Brain microvascular endothelial cell (primary cell): ENCODE results near the gene IGSF21.

Experiments used
- DNase-seq: peaks from one replicate; pipeline ENCODE4 v3.0.0-alpha.2; 2020
- H3K27ac ChIP-seq: fragments of 250-450 bp; sonication (Bioruptor Pico); 2 replicates; pipeline ENCODE4 v1.5.1; 2020; ENCODE audit warnings: mild to moderate bottlenecking, moderate library complexity
- H3K27me3 ChIP-seq: fragments of 250-450 bp; sonication (Bioruptor Pico); replicated peaks from 2 replicates; pipeline ENCODE4 v1.5.1; 2020; ENCODE audit warnings: mild to moderate bottlenecking
- H3K36me3 ChIP-seq: fragments of 250-450 bp; sonication (Bioruptor Pico); replicated peaks from 2 replicates; pipeline ENCODE4 v1.5.1; 2020; ENCODE audit warnings: mild to moderate bottlenecking
- H3K4me3 ChIP-seq: 2 replicates; pipeline ENCODE4 v1.5.1; 2011; ENCODE audit warnings: low read depth, mild to moderate bottlenecking, control low read depth, low read length, moderate library complexity
- CTCF ChIP-seq: IDR thresholded peaks from 2 replicates; pipeline ENCODE4 v1.5.1; 2011; ENCODE audit warnings: low read depth, mild to moderate bottlenecking, moderate library complexity, low read length, control low read depth, inconsistent platforms; ENCODE audit errors: missing control alignments
- in situ Hi-C: cut with HindIII; loops from 2 replicates; pipeline ENCODE4 v1.10.0; 2017; ENCODE audit warnings: low sequenced_read_pairs, low pct_ligation_motif_present

IGSF21 gene

GRCh38 chr1:18132022-18132710 is 24.6 kb downstream of the IGSF21 start:
- in situ Hi-C loops = no loop called here
- TF ChIP-seq CTCF = no peak
- Histone ChIP-seq H3K4me3 (no peak overlapping the region), H3K27me3 (no peaks in the 10 kb centered on the region), H3K27ac (no peak overlapping the region), H3K36me3 (no peaks in the 10 kb centered on the region)
- no peak for DNase-seq

- TF ChIP-seq CTCF = no peak
These were observed 25.3 kb downstream of the IGSF21 start for GRCh38 chr1:18132711-18133541.

GRCh38 chr1:18134324-18135046 is 26.9 kb downstream of the IGSF21 start:
- no peak overlapping the region for H3K27ac ChIP-seq
- DNase-seq = no peak
- no peak for TF ChIP-seq CTCF
- H3K4me3 ChIP-seq = no peak overlapping the region
- H3K36me3 ChIP-seq = no peaks in the 10 kb centered on the region
- in situ Hi-C loops = no loop called here
- no peaks in the 10 kb centered on the region for H3K27me3 ChIP-seq

More at GRCh38 chr1:18132711-18133541, 25.3 kb downstream of the IGSF21 start:
- in situ Hi-C loops = no loop called here
- Histone ChIP-seq H3K27ac (no peak overlapping the region), H3K36me3 (no peaks in the 10 kb centered on the region), H3K27me3 (no peaks in the 10 kb centered on the region), H3K4me3 (no peak overlapping the region)
- DNase-seq = no peak

GRCh38 chr1:18137759-18138345 is 30.3 kb downstream of the IGSF21 start:
- no peak for TF ChIP-seq CTCF
- no peaks in the 10 kb centered on the region for H3K27me3 ChIP-seq
- in situ Hi-C loops = no loop called here
- no peaks in the 10 kb centered on the region for H3K36me3 ChIP-seq
- H3K27ac ChIP-seq = no peak overlapping the region
- no peak overlapping the region for H3K4me3 ChIP-seq
- no peak for DNase-seq

GRCh38 chr1:18139198-18139981 is 31.8 kb downstream of the IGSF21 start:
- H3K4me3 ChIP-seq = no peak overlapping the region
- no peaks in the 10 kb centered on the region for H3K36me3 ChIP-seq
- DNase-seq = no peak
- no peaks in the 10 kb centered on the region for H3K27me3 ChIP-seq
- in situ Hi-C loops = no loop called here
- H3K27ac ChIP-seq = no peak overlapping the region
- no peak for TF ChIP-seq CTCF
